BLaER1 treated with 17β-estradiol and CSF1 and Interleukin-3, amounts not matched to agents 10 nM and 100 nM (cell line): ENCODE data around the gene ZNF778.
A peak's percentile ranks its signal among the peaks of the same experiment; 100 is the strongest.

Experiments
- H3K27ac ChIP-seq, 11 experiments: shearing (Covaris generic); formaldehyde crosslinking; 2 replicates each; pipeline ENCODE4 v1.8.1; 2022
- H3K27me3 ChIP-seq, 11 experiments: shearing (Covaris generic); formaldehyde crosslinking; 2 replicates each; pipeline ENCODE4 v1.8.1; 2022
- H3K36me3 ChIP-seq, 11 experiments: shearing (Covaris generic); formaldehyde crosslinking; 2 replicates each; pipeline ENCODE4 v1.8.1; 2022
- H3K4me1 ChIP-seq, 10 experiments: shearing (Covaris generic); formaldehyde crosslinking; 2 replicates each; pipeline ENCODE4 v1.8.1; 2022
- H3K4me2 ChIP-seq, 11 experiments: shearing (Covaris generic); formaldehyde crosslinking; 2 replicates each; pipeline ENCODE4 v1.8.1; 2022
- H3K4me3 ChIP-seq, 10 experiments: shearing (Covaris generic); formaldehyde crosslinking; 2 replicates each; pipeline ENCODE4 v1.8.1; 2022
- H3K9ac ChIP-seq, 11 experiments: shearing (Covaris generic); formaldehyde crosslinking; 2 replicates each; pipeline ENCODE4 v1.8.1; 2022
- H3K9me3 ChIP-seq, 11 experiments: shearing (Covaris generic); formaldehyde crosslinking; replicated peaks in 1 of 11; 2 replicates each; pipeline ENCODE4 v1.8.1; 2022
- H4K20me1 ChIP-seq, 11 experiments: shearing (Covaris generic); formaldehyde crosslinking; 2 replicates each; pipeline ENCODE4 v1.8.1; 2022
- Cebpa-rat ChIP-seq, 11 experiments: shearing (Covaris generic); IDR thresholded peaks; 2 replicates each; pipeline ENCODE4 v1.8.1; 2022

ZNF778 gene

DNA sequence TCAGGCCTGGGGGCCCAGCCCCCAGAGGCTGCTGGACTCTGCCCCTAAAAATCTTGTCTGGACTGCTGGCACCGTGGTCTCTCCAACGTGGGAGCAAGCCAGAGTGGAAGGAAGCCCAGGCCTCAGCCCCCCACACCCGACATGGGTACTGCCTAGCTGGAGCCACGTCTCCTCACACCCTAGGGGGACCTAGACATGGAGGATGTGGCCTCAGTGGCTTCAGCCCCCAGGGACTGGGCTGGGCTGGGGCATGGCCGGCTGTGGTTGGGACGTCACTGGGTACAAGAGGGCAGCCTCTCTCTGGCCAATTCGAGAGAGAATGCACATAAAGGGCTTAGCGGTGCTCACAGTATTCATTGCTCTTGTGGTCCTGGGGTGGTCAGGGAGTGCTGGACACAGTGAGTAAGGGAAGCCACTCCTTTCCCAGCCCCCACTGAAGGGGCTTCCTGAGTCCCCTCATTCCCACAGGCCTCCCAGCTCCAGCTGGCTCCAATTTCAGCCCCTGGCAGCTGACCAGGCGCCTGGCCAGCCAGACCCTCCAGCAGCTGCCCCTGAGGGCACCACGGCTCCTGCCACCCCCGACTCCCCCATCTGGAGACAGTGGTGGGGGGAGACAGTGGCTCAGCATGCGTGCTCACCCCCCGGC is 44.9 kb upstream of the ZNF778 start:
- H3K27ac ChIP-seq = no peak overlapping the region
- H3K4me2 ChIP-seq = peak overlapping the region; percentile 76 to 96 (median 88)
- no peaks in the 10 kb centered on the region for H3K9me3 ChIP-seq
- H3K4me1 ChIP-seq = peaks cover 60 to 96% (median 91%) of the 10 kb centered on the region in 10 experiments
- H3K36me3 ChIP-seq = no peaks in the 10 kb centered on the region
- peaks cover 0 to 17% (median 0%) of the 10 kb centered on the region in 11 experiments; a peak in 9 of 22 replicates for H3K27me3 ChIP-seq
- peaks cover 0 to 54% (median 10%) of the 10 kb centered on the region in 11 experiments; a peak in 10 of 22 replicates for H4K20me1 ChIP-seq
- peak overlapping the region in 9 of 11 experiments; percentile 27 to 67 (median 34); a peak in 12 of 22 replicates for H3K9ac ChIP-seq
- TF ChIP-seq Cebpa-rat (IDR thresholded peaks at IDR 0.05) = no peak
- 0 out of 20 replicates have a peak overlapping the region, but pooled peaks of 1 of the 10 experiments have one; percentile 38 for H3K4me3 ChIP-seq

GRCh38 chr16:89173174-89173921 is 44.2 kb upstream of the ZNF778 start:
- H3K4me1 ChIP-seq = peaks cover 59 to 90% (median 85%) of the 10 kb centered on the region in 10 experiments
- H3K36me3 ChIP-seq = no peaks in the 10 kb centered on the region
- peak overlapping the region; percentile 76 to 96 (median 88) for H3K4me2 ChIP-seq
- H3K9ac ChIP-seq = peak overlapping the region in 8 of 11 experiments; percentile 27 to 67 (median 38); a peak in 7 of 22 replicates
- no peak for TF ChIP-seq Cebpa-rat (IDR thresholded peaks at IDR 0.05)
- H3K9me3 ChIP-seq = no peaks in the 10 kb centered on the region
- H3K4me3 ChIP-seq = no peak overlapping the region
- H3K27ac ChIP-seq = 0 out of 22 replicates have a peak overlapping the region, but pooled peaks of 1 of the 11 experiments have one; percentile 6
- peaks cover 0 to 17% (median 0%) of the 10 kb centered on the region in 11 experiments; a peak in 9 of 22 replicates for H3K27me3 ChIP-seq
- peaks cover 0 to 54% (median 10%) of the 10 kb centered on the region in 11 experiments; a peak in 10 of 22 replicates for H4K20me1 ChIP-seq

DNA sequence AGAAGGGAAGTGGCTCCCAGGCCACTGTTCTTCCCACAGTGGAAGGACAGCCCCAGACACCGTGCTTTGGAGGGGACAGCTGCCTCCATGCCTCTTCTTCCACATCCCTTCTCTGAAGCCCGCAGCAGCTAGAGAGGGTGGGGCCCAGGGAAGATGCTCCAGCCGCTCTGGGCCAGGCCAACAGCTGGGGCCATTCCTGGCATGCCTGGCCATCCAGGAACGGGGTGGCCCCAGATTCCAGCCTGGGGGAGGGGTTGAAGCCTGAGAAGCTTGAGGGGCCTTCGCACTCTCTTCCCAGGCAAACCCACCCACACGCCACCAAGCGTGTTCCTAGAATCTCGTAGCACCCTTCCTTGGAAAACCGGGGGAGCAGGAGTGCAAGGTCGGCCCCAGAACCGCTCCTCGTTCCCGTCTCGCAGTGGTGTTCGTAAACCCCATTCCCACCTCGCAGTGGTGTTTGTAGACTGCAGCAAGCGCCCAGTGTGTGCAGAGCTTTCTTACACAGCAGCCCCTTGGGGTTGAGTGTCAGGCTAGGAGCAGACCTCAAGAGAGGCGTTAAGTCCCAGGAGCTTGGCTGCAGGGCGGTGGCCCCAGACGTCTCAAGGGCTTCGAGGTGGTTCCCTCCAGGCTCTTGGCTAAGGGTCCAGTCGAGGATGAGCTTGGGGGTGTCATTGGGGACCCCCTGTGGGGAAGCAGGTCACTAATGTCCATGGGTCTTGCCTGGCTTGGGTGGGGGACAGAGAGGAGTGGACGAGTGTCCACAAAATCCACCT is 43.3 kb upstream of the ZNF778 start:
- H3K36me3 ChIP-seq = no peaks in the 10 kb centered on the region
- peak overlapping the region in 6 of 11 experiments; percentile 57 to 79 (median 67); a peak in 10 of 22 replicates for H3K27ac ChIP-seq
- H4K20me1 ChIP-seq = peaks cover 0 to 57% (median 10%) of the 10 kb centered on the region in 11 experiments; a peak in 10 of 22 replicates
- no peak overlapping the region; a peak in 1 of 20 replicates for H3K4me3 ChIP-seq
- peaks cover 0 to 17% (median 0%) of the 10 kb centered on the region in 11 experiments; a peak in 9 of 22 replicates for H3K27me3 ChIP-seq
- H3K9ac ChIP-seq = peak overlapping the region in 5 of 11 experiments; percentile 58 to 67 (median 63); a peak in 10 of 22 replicates
- H3K9me3 ChIP-seq = no peaks in the 10 kb centered on the region
- peak overlapping the region; percentile 76 to 96 (median 88) for H3K4me2 ChIP-seq
- no peak for TF ChIP-seq Cebpa-rat (IDR thresholded peaks at IDR 0.05)
- H3K4me1 ChIP-seq = peaks cover 59 to 87% (median 78%) of the 10 kb centered on the region in 10 experiments

DNA sequence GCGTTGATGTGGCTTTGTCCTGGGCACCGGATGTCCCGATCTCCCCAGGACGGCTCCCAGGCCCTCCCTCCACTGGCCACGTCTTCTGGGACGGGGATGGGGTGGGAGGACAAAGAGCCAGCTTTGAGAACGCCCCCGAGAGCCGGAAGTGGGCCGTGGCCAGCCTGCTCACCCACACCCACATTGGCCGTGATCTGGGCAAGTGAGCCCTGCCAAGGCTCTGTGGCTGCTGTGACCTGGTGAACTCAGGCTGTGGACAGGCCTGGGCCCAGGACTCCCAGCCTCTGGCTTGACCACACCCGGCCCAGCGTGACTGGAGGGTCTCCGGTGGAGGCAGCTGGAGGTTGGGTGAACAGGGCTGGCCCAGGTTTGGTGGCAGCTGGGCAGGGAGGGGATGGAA is 42.6 kb upstream of the ZNF778 start:
- H4K20me1 ChIP-seq = peaks cover 0 to 51% (median 10%) of the 10 kb centered on the region in 11 experiments; a peak in 10 of 22 replicates
- peak overlapping the region in 7 of 11 experiments; percentile 21 to 67 (median 63); a peak in 11 of 22 replicates for H3K9ac ChIP-seq
- H3K4me2 ChIP-seq = peak overlapping the region; percentile 76 to 96 (median 88)
- H3K4me1 ChIP-seq = peaks cover 58 to 87% (median 72%) of the 10 kb centered on the region in 10 experiments
- H3K27me3 ChIP-seq = peaks cover 0 to 12% (median 0%) of the 10 kb centered on the region in 11 experiments; a peak in 9 of 22 replicates
- H3K27ac ChIP-seq = peak overlapping the region in 7 of 11 experiments; percentile 48 to 79 (median 63); a peak in 14 of 22 replicates
- H3K4me3 ChIP-seq = no peak overlapping the region; a peak in 2 of 20 replicates
- H3K36me3 ChIP-seq = no peaks in the 10 kb centered on the region
- H3K9me3 ChIP-seq = no peaks in the 10 kb centered on the region
- TF ChIP-seq Cebpa-rat (IDR thresholded peaks at IDR 0.05) = no peak

GRCh38 chr16:89175280-89176146 is 42.0 kb upstream of the ZNF778 start:
- Histone ChIP-seq H4K20me1 (peaks cover 0 to 44% (median 5%) of the 10 kb centered on the region in 11 experiments; a peak in 10 of 22 replicates), H3K9ac (peak overlapping the region in 9 of 11 experiments; percentile 21 to 67 (median 58); a peak in 14 of 22 replicates), H3K4me3 (no peak overlapping the region; a peak in 2 of 20 replicates), H3K4me1 (peaks cover 54 to 86% (median 66%) of the 10 kb centered on the region in 10 experiments), H3K36me3 (no peaks in the 10 kb centered on the region), H3K4me2 (peak overlapping the region; percentile 76 to 96 (median 88)), H3K27ac (peak overlapping the region in 8 of 11 experiments; percentile 37 to 79 (median 60); a peak in 16 of 22 replicates), H3K27me3 (peaks cover 0 to 6% (median 0%) of the 10 kb centered on the region in 11 experiments; a peak in 9 of 22 replicates), H3K9me3 (no peaks in the 10 kb centered on the region)
- no peak for TF ChIP-seq Cebpa-rat (IDR thresholded peaks at IDR 0.05)

- Histone ChIP-seq H3K27me3 (no peaks in the 10 kb centered on the region), H3K4me1 (peaks cover 49 to 80% (median 60%) of the 10 kb centered on the region in 10 experiments), H3K4me3 (no peak overlapping the region), H3K27ac (peak overlapping the region in 8 of 11 experiments; percentile 37 to 79 (median 60); a peak in 12 of 22 replicates), H3K36me3 (no peaks in the 10 kb centered on the region), H4K20me1 (peaks cover 0 to 39% (median 0%) of the 10 kb centered on the region in 11 experiments; a peak in 8 of 22 replicates), H3K9ac (peak overlapping the region in 7 of 11 experiments; percentile 30 to 67 (median 63); a peak in 12 of 22 replicates), H3K4me2 (peak overlapping the region; percentile 76 to 96 (median 88); a peak in 20 of 22 replicates), H3K9me3 (no peaks in the 10 kb centered on the region)
- no peak for TF ChIP-seq Cebpa-rat (IDR thresholded peaks at IDR 0.05)
These were observed 41.3 kb upstream of the ZNF778 start for GRCh38 chr16:89176147-89176690.

DNA sequence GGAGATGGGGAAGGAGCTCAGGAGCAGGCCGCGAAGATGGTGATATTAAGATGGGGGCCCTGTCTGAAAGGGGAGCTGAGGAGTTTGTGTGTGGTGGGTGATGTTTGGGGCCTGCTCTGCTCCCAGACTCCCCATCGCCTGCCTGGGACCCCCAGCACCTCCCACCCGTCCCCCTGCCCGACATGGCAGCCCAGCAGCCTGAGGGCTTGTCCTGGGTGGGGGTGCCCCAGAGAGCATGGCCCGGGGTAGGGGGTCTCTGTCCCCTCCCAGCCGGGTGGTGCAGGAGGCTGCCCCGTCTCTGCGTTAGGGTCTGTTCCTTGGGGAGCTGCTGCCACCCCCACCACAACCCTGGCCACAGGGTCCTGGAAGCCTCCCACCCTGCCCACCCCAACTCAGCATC is 40.8 kb upstream of the ZNF778 start:
- peaks cover 47 to 78% (median 58%) of the 10 kb centered on the region in 10 experiments for H3K4me1 ChIP-seq

More for the DNA sequence above, 40.8 kb upstream of the ZNF778 start:
- peak overlapping the region in 4 of 11 experiments; percentile 63 to 79 (median 74); a peak in 4 of 22 replicates for H3K27ac ChIP-seq
- no peaks in the 10 kb centered on the region for H3K36me3 ChIP-seq
- H3K4me2 ChIP-seq = peak overlapping the region in 9 of 11 experiments; percentile 24 to 96 (median 86); a peak in 15 of 22 replicates
- TF ChIP-seq Cebpa-rat (IDR thresholded peaks at IDR 0.05) = no peak
- no peaks in the 10 kb centered on the region for H3K27me3 ChIP-seq
- H3K9me3 ChIP-seq = no peaks in the 10 kb centered on the region
- H3K9ac ChIP-seq = peak overlapping the region in 3 of 11 experiments; percentile 58 to 67 (median 64); a peak in 1 of 22 replicates
- no peak overlapping the region for H3K4me3 ChIP-seq
- H4K20me1 ChIP-seq = peaks cover 0 to 39% (median 0%) of the 10 kb centered on the region in 11 experiments; a peak in 8 of 22 replicates
